Measurements from ENCODE around the gene CLIC5. TPM values are rescaled to one million over a fixed set of nuclear protein-coding genes. Genes with fewer than 3 reads are reported as not detected.

CLIC5 gene
- total and polyA plus RNA-seq, 12 donors: 28.1 to 372 (median 301) TPM

- intact Hi-C loops (cut with DNase I): no loop called here
- no peak overlapping the region for H3K4me3 ChIP-seq
- TF ChIP-seq CTCF (IDR thresholded peaks at IDR 0.05): no peak
- ATAC-seq (no peak), DNase-seq (no peak)
- H3K9me3 ChIP-seq: no peaks in the 10 kb centered on the region
- peak overlapping the region in 5 of 10 donors; percentile 29 to 41 (median 32) for H3K27ac ChIP-seq
- H3K36me3 ChIP-seq: peaks cover 0 to 64% (median 6%) of the 10 kb centered on the region in 9 donors
- peaks cover 0 to 49% (median 33%) of the 10 kb centered on the region in 9 donors for H3K4me1 ChIP-seq
- H3K27me3 ChIP-seq: no peaks in the 10 kb centered on the region
- WGBS, 2 donors: 67 to 75% methylated on average over 4 of the region's 4 CpGs
These were observed 116.0 kb downstream of the CLIC5 start for GRCh38 chr6:45899683-45899946.

- Histone ChIP-seq H3K27me3 (no peaks in the 10 kb centered on the region), H3K36me3 (peaks cover 0 to 61% (median 6%) of the 10 kb centered on the region in 9 donors), H3K4me3 (no peak overlapping the region), H3K27ac (peak overlapping the region in 5 of 10 donors; percentile 29 to 41 (median 32)), H3K9me3 (no peaks in the 10 kb centered on the region), H3K4me1 (peaks cover 0 to 54% (median 33%) of the 10 kb centered on the region in 9 donors)
- ATAC-seq (peak in 4 of 8 donors; percentile 17 to 49 (median 42)), DNase-seq (no peak)
- TF ChIP-seq CTCF (IDR thresholded peaks at IDR 0.05): no peak
- 76% methylated on average over 7 of the region's 7 CpGs for WGBS, 2 donors
- intact Hi-C loops (cut with DNase I): no loop called here
These were observed 116.5 kb downstream of the CLIC5 start for GRCh38 chr6:45898941-45899682.

GRCh38 chr6:45896783-45897441 lies 118.7 kb downstream of the CLIC5 start:
- Histone ChIP-seq H3K27ac (peak overlapping the region in 2 of 10 donors; percentile 15 to 39), H3K9me3 (no peaks in the 10 kb centered on the region), H3K4me1 (peaks cover 0 to 49% (median 29%) of the 10 kb centered on the region in 9 donors), H3K4me3 (no peak overlapping the region), H3K36me3 (peaks cover 0 to 41% (median 0%) of the 10 kb centered on the region in 9 donors), H3K27me3 (no peaks in the 10 kb centered on the region)
- intact Hi-C loops (cut with DNase I): no loop called here
- ATAC-seq (peak in 6 of 8 donors; percentile 10 to 57 (median 28)), DNase-seq (no peak)
- 63 to 75% methylated on average over 6 of the region's 6 CpGs for WGBS, 2 donors
- no peak for TF ChIP-seq CTCF (IDR thresholded peaks at IDR 0.05)

GRCh38 chr6:45895569-45895968 lies 120.1 kb downstream of the CLIC5 start:
- peak overlapping the region in 1 of 10 donors; percentile 4 for H3K27ac ChIP-seq
- peak in 2 of 8 donors; percentile 24 to 27 for ATAC-seq
- DNase-seq: no peak
- intact Hi-C loops (cut with DNase I): no loop called here
- TF ChIP-seq CTCF (IDR thresholded peaks at IDR 0.05): no peak
- WGBS, 2 donors: 60 to 94% methylated on average over 5 of the region's 5 CpGs
- no peaks in the 10 kb centered on the region for H3K27me3 ChIP-seq
- peaks cover 0 to 39% (median 21%) of the 10 kb centered on the region in 9 donors for H3K4me1 ChIP-seq
- H3K36me3 ChIP-seq: peaks cover 0 to 27% (median 0%) of the 10 kb centered on the region in 9 donors
- no peak overlapping the region for H3K4me3 ChIP-seq
- H3K9me3 ChIP-seq: no peaks in the 10 kb centered on the region

All from heart right ventricle (tissue), 16 donors.